ENCODE results near the gene C1orf35.

The C1orf35 gene

DNA sequence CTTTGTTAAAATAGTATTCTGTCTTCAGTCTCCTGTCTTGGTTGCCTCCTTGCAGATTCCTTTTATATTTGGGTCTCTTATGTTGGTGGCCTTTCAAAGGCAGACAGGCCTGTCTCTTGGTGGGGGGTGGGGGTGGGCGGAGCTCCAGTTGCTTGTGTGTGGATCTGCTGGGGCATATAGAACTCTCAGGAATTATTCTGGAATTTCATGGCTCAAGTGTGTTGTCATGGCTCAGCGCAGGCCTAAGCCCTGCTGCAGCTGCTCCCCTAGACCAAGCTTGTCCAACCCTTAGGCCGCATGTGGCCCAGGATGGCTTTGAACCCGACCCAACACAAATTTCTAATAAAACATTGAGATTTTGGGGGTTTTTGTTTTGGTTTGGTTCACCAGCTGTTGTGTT lies 8.0 kb downstream of the C1orf35 start:
- DNase-seq (ENCODE audit: low read depth in 2 of 3, low spot score in 2 of 3): no peak

DNA sequence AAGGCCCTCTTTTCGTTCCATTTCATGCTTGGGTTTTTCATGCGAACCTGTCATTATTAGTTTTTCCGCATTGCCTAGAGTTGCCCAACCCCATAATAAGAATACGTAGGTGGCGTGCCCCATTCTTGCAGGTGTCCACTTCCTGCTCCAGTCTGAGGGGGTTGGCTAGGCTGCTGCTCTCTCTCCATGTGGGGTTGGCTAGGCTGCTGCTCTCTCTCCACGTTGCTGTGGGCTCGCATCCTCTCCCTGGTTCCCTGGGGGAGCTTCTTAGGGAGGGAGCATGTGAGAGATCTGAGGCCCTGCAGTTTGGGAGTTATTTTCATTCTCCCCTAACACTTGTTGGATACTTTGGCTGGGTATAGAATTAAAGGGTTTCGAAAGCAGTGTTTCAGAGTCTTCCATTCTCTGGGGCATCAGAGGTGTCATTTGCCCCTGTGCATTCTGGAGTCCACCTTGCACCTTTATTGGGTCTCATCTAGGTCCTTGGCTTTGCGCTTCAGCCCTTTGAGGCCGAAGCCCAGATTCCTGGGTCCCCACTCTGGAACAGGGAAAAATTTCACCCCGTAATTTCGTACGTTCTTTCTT lies 8.6 kb downstream of the C1orf35 start:
- DNase-seq (ENCODE audit: low read depth in 2 of 3, low spot score in 2 of 3): no peak

DNA sequence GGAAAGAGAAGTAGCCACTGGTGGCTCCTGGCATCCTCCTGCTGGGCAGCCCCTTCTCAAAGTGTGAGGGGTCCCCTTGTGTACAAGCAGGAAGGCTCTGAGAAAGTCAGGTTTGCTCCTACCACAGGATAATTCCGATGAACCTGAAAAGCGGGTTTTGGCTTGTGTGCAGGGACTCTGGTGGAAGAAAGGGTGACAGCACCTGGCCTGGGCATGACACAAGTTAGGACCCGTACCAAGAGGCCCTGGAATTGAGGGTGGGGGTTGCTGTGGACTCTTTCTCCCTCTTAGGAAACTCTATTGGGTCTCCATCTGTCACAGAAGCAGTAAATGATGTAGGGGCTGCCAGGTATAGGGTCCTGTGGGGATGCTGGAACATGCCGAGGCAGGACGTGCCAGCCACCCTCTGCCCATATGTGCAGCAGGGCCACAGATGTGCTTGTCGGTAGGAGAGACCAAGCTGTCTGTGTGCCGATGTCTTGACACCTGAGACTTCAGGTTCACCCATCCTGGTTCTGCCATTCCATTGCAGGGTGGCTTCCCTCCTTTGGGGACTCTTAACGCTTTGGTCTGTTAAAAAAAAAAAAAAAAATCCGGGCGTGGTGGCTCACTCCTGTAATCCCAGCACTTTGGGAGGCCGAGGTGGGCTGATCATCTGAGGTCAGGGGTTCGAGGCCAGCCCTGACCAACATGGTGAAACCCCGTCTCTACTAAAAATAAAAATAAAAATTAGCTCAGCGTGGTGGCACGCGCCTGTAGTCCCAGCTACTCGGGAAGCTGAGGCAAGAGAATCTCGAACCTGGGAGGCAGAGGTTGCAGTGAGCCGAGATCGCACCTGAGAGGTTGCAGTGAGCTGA lies 9.8 kb downstream of the C1orf35 start:
- DNase-seq (ENCODE audit: low read depth in 2 of 3, low spot score in 2 of 3): no peak

DNA sequence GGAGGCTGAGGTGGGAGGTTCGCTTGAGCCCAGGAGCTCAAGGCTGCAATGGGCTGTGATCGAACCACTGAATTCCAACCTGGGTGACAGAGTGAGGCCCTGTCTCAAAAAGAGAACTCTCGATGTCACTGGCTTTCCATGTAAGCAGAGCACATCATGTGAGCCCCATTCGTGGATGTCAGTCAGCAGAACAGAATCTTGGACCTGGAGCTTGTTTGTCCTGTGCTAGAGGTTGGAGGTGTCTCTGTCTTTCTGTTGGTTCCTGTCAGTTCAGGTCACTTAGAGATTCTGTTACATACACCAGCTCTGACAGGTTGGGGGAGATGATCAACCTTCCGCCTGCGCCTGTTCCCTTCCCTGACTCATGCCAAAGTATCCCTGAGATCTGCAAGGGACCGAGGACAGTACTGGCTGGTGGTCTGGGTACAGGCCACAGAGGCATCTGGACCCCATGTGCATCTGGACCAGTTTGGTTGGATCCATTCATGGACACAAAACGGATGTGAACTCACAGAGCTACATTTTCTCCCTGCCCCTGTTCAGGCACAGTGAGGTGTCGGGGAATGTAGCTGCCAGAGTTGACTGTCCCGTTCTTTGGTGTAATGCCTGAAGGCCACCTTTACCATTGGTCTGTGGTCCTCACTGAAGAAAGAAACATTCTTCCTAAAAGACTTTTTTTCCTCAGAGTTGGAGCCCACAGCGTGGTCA lies 10.6 kb downstream of the C1orf35 start:
- no peak for DNase-seq (ENCODE audit: low read depth in 2 of 3, low spot score in 2 of 3)

DNA sequence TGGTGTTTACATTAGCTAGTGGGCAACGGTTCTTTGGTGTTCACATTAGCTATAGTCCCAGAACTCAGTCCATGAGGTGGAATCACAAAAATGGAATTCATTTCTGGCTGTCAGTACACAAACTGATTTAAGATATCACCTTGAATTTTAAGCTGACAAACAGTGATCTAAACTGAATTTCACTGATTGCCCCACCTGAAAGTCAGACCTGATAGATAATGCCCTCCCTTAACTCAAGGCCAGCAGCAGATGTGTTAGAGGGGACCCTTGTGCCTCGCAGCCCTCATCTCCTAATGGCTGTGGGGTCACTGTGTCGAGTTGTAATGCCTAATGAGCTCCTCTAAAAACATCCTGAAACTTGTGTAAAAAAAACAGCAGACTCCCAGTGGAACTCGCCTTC lies 12.0 kb downstream of the C1orf35 start:
- DNase-seq (ENCODE audit: low read depth in 2 of 3, low spot score in 2 of 3): no peak

DNA sequence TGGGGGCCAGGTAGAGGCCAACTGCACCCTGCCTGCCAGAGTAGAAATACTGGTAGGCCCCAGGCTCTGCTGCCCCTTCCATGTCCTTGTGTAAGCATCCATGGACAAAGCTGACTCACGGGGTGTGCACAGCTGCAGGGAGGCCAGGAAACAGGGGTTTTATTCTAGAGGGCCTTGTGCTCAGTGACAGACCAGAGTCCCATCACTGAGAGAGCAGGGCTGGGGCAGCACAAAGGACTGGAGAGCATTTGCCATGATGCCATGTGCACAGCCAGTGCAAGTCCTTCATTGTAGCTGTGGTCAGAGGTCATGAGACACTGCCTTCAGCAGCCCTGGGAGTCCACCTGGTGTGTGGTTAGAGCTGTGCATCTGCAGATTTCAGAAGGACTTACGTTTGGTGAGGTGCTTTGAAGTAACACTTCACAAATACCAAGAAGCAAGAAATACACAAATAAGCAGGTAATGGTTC lies 12.5 kb downstream of the C1orf35 start:
- DNase-seq (ENCODE audit: low read depth in 2 of 3, low spot score in 2 of 3): no peak

DNA sequence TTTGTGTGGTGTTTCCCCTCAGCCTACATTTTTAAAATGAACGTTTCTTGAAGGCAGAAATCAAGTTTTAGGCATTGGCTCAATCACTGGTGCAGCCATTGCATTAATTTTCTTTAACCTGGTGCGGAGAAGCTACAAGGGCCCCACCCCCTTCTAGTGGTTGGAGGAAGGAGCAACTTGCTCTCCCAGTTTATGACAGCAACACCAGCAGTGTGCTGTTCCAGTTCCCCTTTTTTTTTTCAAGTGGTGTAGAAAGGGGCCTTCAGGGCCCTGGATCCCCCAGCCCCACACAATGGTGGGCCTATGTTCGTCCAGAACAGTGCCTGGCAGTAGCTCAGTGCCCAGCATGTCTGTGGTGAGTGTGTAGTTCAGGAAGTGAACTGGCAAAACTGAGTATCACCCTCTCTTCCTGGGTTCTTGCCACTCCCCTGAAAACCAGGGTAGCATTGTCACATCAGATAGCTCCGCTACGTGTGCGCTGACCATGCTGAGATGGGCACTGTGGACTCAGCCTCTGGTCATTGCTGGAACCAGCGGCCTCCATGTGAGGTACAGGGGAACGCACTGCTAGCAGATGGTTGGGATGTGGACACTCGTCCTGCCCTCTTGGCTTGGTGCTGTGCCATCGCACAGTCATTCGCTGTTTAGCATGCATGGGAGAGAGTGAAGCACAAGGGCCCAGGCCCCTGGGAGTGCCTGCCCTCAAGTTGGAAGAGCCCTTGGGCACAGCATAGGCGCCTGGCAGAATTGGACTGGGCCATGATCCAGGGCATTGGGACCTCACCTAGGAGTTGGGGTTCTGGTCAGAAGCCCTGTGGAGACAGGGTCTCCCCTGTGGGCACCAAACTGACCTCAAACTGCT lies 13.4 kb downstream of the C1orf35 start:
- DNase-seq (ENCODE audit: low read depth in 2 of 3, low spot score in 2 of 3): no peak

DNA sequence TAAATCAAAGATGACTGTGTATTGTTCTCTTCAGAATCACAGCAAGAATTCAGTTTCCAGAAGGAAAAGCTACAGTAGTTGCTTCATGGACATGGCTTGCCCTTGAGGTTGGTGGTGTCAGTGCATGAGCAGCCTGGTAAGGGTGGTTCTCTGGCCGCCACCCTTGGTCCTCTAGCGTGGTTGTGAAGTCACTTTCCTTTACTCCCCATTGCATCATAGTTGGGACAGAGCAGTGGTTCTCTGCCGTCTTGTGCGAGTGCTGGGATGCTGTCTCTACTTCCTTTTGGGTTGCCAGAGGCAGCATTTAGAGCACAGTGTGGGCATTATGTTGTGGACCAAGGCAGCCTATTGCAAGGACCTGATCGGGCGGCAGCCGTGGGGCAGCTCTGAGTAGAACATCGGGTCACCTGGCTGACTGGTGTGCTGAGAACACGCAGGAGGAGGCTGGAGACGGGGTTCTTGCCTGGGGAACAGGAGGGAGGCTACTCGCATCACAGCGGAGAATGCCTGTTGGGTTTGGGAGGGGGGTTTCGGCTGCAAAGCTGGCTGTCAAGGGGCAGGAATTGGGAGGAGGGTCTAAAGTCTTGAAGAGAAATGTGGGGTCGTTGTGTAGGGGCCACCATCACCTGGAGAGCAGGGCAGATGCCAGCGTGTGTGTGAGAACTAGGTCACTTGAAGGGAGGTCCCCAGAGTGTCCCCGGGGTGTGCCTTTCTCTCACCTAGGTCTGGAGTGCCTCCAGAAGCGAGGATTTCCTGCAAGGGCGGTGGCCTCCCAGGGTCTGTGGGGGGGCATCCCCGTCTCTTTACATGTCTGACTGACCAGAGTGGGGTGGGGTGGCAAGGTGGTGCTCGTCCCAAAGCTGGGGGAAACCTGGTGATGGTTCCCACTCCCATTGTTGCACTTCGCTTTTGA lies 14.3 kb downstream of the C1orf35 start:
- no peak for DNase-seq (ENCODE audit: low read depth in 2 of 3, low spot score in 2 of 3)

DNA sequence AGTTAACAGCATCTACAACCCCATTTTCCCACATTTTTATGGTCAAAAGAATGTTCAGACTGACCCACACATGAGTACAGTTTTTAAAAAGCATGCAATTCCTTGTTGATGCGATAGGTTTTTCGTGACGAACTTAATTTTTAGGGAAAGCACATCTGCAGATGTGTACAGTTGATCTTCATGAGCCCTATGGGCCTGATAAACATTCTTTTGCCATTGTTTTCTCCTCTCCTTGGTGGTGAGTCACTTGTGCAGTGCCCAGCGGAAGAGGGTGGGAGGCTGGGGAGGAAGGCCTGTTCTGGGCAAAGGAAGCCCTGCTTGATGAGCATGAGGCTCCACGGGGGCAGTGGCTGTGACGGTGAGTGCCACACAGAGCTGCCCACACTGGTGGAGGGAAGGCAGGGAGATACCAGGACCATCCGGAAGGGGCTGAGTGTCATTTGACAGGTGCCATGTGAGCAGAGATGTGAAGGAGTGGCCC lies 15.3 kb downstream of the C1orf35 start:
- no peak for DNase-seq (ENCODE audit: low read depth in 2 of 3, low spot score in 2 of 3)

DNA sequence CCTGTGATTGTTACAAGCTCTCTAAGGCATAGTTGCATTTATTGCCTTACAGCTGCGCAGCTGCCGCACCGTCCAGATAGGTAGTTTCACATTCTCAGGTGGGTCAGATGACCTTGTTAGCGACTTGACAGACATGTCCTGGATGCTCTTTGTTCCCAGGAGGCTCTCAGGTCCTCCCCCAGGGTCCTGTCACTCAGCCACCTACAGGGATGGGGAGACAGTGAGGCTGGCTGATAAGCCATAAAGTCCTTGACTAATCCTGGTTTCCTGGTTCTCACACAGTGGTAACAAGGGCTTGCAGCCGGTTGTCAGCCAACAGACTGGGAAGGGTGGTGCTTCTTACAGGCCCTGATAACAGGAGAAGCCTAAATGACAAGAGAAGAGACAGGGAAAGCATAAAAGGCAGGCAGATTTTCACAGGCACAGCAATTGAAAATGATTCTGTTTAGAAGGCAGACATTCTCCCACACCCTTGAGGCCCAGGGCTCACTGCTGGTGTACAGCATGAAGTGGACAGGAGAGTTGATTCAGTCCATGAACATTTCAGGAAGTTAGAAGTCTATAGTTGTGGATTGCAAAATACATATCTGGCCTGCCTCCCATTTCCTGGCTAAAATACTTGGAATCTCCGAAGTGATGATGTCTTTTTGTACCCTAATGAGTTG lies 17.7 kb downstream of the C1orf35 start:
- no peak for DNase-seq (ENCODE audit: low read depth in 2 of 3, low spot score in 2 of 3)

DNA sequence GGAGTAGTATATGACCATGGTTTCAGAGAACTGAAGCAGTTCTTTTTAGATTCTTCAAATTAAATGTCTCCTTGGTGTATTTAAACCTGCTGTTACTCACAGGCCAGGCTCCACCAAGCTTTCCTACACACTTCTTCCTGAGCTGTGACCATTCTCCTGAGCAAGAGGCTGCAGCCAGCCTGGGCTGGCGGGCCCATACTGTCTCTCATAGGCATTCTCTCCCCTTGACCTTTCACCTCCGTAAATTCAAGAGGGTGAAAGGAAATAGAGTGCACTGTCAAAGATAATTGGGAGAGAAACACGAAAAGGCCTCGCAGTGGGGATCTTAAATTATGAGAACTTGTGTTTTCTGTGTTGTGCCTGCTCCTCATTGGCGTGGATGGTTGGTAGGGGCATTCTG lies 18.3 kb downstream of the C1orf35 start:
- DNase-seq (ENCODE audit: low read depth in 2 of 3, low spot score in 2 of 3): no peak

DNA sequence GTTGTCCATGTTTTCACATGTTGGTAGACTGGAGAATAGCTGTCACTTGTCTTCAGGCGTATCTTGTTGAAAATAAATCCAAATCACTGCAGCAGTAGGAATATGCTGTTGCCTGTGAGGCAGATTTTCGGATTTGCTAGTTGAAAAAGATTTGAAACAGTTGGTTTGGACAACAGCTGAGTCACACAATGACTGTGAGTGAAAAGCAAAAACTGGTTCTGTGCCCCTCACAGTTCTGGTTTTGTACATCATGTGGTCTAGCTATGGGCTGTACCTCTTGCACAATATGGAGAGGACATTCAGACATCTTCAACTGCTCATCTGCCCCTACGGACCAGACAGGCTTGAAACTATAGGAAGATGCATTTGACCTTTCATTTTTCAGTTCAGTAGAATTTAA lies 18.8 kb downstream of the C1orf35 start:
- DNase-seq (ENCODE audit: low read depth in 2 of 3, low spot score in 2 of 3): no peak

DNA sequence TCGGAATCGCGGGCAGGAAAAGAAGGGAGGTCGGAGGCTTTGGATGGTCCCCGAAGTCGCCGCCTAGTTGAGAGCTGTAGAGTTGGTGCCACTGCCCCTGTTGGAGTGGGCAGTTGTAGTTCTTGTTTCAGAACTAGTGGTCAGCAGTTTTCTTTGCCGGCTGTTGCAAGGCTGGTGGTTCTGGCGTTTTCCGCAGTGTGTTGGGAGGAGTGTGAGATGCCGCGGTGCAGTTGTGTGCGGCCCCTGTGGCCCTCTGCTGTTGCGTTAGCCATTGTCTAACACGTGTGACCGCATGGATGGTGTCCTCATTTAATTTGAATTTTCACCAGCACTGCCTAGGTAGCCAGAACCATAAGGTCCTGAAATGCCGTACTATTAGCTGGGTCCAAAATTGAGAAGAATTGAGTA lies 19.2 kb downstream of the C1orf35 start:
- DNase-seq (ENCODE audit: low read depth in 2 of 3, low spot score in 2 of 3): no peak

DNA sequence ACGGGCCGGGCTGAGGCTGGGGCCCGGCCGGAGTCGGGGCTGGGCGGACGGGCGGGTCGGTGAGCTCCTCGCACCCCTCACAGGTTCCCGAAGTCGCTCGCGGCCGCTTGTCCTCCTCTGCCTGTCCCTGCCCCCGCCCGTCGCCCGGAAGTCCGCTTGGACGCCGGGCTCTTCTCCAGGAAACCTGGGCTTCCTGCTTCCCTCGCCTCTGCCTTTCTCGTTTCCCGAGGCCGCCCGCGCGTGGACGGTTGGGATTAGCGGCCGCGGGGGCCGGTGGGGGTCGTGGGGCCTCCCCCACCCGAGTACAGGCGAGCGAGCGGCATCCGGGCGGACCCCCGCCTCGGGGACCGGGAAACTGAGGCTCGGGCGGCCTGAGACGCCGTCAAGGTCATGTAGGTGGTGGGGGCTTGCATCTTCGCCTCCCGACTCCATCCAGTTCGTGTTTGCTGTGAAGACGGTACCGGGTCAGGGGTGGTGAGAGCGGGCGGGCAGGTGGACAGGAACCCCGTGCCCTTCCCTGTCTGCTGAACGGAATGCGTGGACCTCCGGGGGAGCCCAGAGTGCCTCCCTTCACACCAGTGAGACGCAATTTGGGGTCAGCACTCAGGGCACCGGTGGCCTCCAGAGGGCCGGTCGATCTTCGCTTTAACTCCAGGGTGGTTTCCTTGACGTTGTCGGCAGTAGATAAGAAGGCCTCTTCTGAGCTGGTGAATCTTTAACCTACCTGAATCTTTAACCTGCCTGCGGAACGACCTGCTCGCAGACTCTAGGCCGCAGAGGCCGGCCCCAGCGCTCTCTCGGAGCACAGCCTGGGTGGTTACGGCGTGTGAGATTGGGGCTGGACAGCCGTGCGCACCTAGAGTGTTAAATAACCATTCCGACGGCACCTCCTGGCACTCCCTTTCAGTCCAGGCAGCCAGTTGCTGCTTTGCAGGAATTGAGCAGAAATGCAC lies 19.9 kb downstream of the C1orf35 start:
- DNase-seq (ENCODE audit: low read depth in 2 of 3, low spot score in 2 of 3): no peak

DNA sequence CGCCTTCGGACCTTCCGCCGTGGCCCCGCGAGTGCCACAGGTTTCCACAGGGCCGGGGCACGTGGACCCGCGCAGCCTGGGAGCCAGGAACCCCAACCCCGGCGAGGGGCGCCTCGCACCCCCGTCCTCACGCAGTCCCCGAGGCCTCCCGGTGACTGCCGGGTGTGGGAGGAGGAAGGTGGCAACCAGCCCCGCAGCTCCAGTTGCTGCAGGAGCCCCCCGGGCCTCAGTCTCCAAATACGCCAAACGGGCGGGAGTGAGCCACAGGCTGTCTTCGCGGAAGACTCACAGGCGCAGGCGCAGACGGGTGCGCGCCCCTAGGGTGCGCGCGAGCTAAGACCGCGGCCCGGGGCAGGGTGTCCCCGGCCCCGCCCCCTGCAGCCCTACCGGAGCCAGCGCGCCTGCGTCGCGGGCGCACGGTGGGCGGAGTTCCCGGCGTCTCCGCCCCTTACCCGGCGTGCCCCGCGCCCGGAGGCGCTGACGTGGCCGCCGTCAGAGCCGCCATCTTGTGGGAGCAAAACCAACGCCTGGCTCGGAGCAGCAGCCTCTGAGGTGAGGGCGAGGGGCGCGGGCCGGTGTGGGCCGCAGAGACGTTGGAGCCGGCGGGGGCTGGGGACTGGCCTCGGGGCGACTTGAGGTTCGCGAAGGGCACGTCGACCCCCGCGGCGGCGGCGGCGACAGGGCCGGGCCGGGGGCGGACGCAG lies 20.8 kb downstream of the C1orf35 start, which contains the start of gene ARF1:
TSS of gene ARF1 (plus strand) at position 495 of the 704 bp plus-strand sequence. CDS start 14,407 bp downstream, outside the sequence.
- DNase-seq (ENCODE audit: low read depth in 2 of 3, low spot score in 2 of 3): peak; percentile 80 to 96 (median 81)

DNA sequence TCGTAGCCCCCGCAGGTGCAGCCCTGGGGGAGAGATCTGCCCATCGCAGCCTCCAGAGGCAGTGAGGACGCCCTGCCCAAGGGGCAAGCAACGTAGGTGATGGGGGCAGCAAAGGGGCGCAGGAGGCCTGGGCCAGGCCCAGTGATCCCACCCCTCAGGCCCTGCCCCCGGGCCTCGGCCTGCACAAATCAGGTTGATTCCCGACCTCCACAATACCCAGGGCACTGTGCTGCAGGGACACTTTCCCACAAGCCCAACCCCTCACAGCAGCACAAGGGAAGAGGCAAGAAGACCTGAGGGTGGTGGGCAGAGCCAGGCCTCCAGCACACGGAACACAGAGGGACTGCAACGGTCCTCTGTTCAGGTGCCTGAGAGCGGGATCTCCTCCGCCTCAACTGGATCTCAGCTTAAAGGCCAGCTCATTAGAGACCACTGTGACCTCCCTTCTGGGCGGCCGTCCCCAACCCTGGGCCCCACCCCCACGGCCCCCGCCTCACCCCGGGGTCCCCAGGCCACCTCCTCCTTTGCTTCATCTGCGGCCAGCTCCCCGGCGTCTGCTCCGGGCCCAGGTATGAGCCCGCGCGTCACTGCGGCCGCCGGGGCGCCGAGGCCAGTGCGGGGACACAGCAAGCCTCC lies 21.4 kb downstream of the C1orf35 start:
- DNase-seq (ENCODE audit: low read depth in 2 of 3, low spot score in 2 of 3): no peak

DNA sequence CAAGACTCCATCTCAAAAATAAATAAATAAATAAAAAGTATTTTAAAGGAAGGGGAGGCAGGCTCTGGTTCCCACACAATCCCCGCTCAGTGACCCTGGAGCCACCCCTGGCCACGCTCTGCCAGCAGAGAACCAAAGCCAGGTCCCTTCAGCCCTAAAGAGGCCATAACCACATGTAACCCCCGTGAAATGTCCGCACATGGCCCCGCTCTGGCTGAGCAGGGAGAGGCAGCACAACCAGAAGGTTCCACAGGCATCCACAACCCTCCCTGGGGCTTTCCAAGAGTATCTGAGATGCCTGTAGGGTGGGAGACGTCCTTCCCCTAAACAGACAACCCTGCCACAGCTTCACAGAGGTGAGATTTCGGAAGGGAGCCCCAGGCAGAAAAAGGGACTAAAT lies 22.0 kb downstream of the C1orf35 start:
- DNase-seq (ENCODE audit: low read depth in 2 of 3, low spot score in 2 of 3): no peak

Measured in activated CD8-positive, alpha-beta memory T cell treated with anti-CD3 and anti-CD28 coated beads for 48 hours (primary cell).